Measurements from ENCODE around the gene WDR45. TPM values are rescaled to one million over a fixed set of nuclear protein-coding genes. Genes with fewer than 3 reads are reported as not detected.

WDR45 gene
- total RNA-seq, 1 donor from 2014 or later: 79.0 TPM

GRCh38 chrX:49082271-49082871 is 2.7 kb upstream of the WDR45 start:
- intact Hi-C loops (cut with DNase I): no loop called here
- DNase-seq: no peak
- ATAC-seq (ENCODE audit: poor library complexity): no peak

- ATAC-seq (ENCODE audit: poor library complexity) (no peak), DNase-seq (no peak)
- intact Hi-C loops (cut with DNase I): no loop called here
Measured at GRCh38 chrX:49077941-49078340, 1.7 kb downstream of the WDR45 start.

- no peak for DNase-seq
- intact Hi-C loops (cut with DNase I): no loop called here
- ATAC-seq (ENCODE audit: poor library complexity): no peak
Measured at GRCh38 chrX:49075347-49075746, 4.3 kb downstream of the WDR45 start.

- DNase-seq (peak; percentile 96), ATAC-seq (ENCODE audit: poor library complexity) (peak; percentile 91)
- intact Hi-C loops (cut with DNase I): no loop called here
Measured at GRCh38 chrX:49073601-49074575, 5.8 kb downstream of the WDR45 start, which contains the start of gene PRAF2. TSS of gene PRAF2 (minus strand) at chrX:49074002. CDS start at chrX:49073987, 15 bp downstream.

GRCh38 chrX:49072712-49073095 is 7.0 kb downstream of the WDR45 start:
- intact Hi-C loops (cut with DNase I): no loop called here
- ATAC-seq (ENCODE audit: poor library complexity): no peak
- DNase-seq: no peak

- ATAC-seq (ENCODE audit: poor library complexity) (peak; percentile 70), DNase-seq (peak; percentile 85)
- intact Hi-C loops (cut with DNase I): no loop called here
Measured at GRCh38 chrX:49071877-49072711, 7.6 kb downstream of the WDR45 start.

- no peak for ATAC-seq (ENCODE audit: poor library complexity)
- intact Hi-C loops (cut with DNase I): no loop called here
Measured at GRCh38 chrX:49070988-49071387, 8.7 kb downstream of the WDR45 start.

GRCh38 chrX:49069038-49069437 is 10.6 kb downstream of the WDR45 start:
- intact Hi-C loops (cut with DNase I): no loop called here
- no peak for ATAC-seq (ENCODE audit: poor library complexity)
- DNase-seq: no peak

More at GRCh38 chrX:49070988-49071387, 8.7 kb downstream of the WDR45 start:
- no peak for DNase-seq

- DNase-seq (no peak), ATAC-seq (ENCODE audit: poor library complexity) (no peak)
- intact Hi-C loops (cut with DNase I): no loop called here
Measured at GRCh38 chrX:49067285-49068120, 12.2 kb downstream of the WDR45 start.

GRCh38 chrX:49066690-49067089 is 13.0 kb downstream of the WDR45 start:
- ATAC-seq (ENCODE audit: poor library complexity): no peak
- no peak for DNase-seq
- intact Hi-C loops (cut with DNase I): no loop called here

GRCh38 chrX:49066278-49066677 is 13.4 kb downstream of the WDR45 start:
- no peak for ATAC-seq (ENCODE audit: poor library complexity)
- intact Hi-C loops (cut with DNase I): no loop called here
- no peak for DNase-seq

- no peak for DNase-seq
- intact Hi-C loops (cut with DNase I): no loop called here
- no peak for ATAC-seq (ENCODE audit: poor library complexity)
Measured at GRCh38 chrX:49064735-49065134, 15.0 kb downstream of the WDR45 start.

- intact Hi-C loops (cut with DNase I): no loop called here
- DNase-seq (no peak), ATAC-seq (ENCODE audit: poor library complexity) (no peak)
Measured at GRCh38 chrX:49064303-49064702, 15.4 kb downstream of the WDR45 start.

- intact Hi-C loops (cut with DNase I): no loop called here
- DNase-seq: no peak
- no peak for ATAC-seq (ENCODE audit: poor library complexity)
Measured at GRCh38 chrX:49063715-49064114, 16.0 kb downstream of the WDR45 start.

- intact Hi-C loops (cut with DNase I): no loop called here
- no peak for ATAC-seq (ENCODE audit: poor library complexity)
Measured at GRCh38 chrX:49061916-49062315, 17.8 kb downstream of the WDR45 start.

GRCh38 chrX:49061490-49061889 is 18.2 kb downstream of the WDR45 start:
- intact Hi-C loops (cut with DNase I): no loop called here
- ATAC-seq (ENCODE audit: poor library complexity) (no peak), DNase-seq (no peak)

More at GRCh38 chrX:49061916-49062315, 17.8 kb downstream of the WDR45 start:
- DNase-seq: no peak

GRCh38 chrX:49060914-49061313 is 18.8 kb downstream of the WDR45 start:
- DNase-seq (no peak), ATAC-seq (ENCODE audit: poor library complexity) (no peak)
- intact Hi-C loops (cut with DNase I): no loop called here

GRCh38 chrX:49059681-49060085 is 20.0 kb downstream of the WDR45 start:
- ATAC-seq (ENCODE audit: poor library complexity) (no peak), DNase-seq (no peak)
- intact Hi-C loops (cut with DNase I): no loop called here

Measured in Right ventricle myocardium superior (tissue), 1 donor.